ENCODE data around the gene FN3K. TPM values are rescaled to one million over a fixed set of nuclear protein-coding genes. Genes with fewer than 3 reads are reported as not detected.
"Not testable (repeated sequence)": the region's sequence is repeated elsewhere in the genome, so short reads cannot be mapped to it uniquely, and the experiment has no call there.

The FN3K gene
- total RNA-seq, 1 donor, result 2.9 TPM

DNA sequence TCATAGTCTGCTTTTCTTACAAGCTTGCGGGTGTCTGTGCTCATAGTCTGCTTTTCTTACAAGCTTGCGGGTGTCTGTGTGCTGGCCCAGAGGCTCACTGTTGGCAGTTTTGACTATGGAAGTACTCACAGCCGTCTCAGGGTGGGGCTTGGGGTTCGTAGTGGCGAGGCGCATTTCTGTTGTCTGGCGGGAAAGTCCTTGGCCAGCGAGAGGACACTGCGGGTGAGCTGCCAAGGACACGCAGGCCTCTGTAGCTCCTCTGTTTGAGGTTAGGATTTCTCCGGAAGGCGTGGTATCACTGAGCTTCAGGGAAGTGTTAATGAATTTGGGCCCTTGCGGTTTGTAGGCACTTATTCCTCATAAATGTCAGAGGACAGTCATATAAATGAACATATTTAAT lies 30.0 kb downstream of the FN3K start:
- H3K4me2 ChIP-seq (ENCODE audit: insufficient read depth, low read length), result no peak overlapping the region
- no peaks in the 10 kb centered on the region for H4K20me1 ChIP-seq (ENCODE audit: insufficient read depth, low read length)
- no peak overlapping the region for H2AFZ ChIP-seq (ENCODE audit: low read length)
- peaks cover 14% of the 10 kb centered on the region for H3K79me2 ChIP-seq (ENCODE audit: insufficient read depth, low read length)
- no peak for DNase-seq (ENCODE audit: insufficient read length, low spot score, missing footprints)
- no peaks in the 10 kb centered on the region for H3K4me1 ChIP-seq (ENCODE audit: insufficient read depth, low read length)
- TF ChIP-seq, protein P1, sequence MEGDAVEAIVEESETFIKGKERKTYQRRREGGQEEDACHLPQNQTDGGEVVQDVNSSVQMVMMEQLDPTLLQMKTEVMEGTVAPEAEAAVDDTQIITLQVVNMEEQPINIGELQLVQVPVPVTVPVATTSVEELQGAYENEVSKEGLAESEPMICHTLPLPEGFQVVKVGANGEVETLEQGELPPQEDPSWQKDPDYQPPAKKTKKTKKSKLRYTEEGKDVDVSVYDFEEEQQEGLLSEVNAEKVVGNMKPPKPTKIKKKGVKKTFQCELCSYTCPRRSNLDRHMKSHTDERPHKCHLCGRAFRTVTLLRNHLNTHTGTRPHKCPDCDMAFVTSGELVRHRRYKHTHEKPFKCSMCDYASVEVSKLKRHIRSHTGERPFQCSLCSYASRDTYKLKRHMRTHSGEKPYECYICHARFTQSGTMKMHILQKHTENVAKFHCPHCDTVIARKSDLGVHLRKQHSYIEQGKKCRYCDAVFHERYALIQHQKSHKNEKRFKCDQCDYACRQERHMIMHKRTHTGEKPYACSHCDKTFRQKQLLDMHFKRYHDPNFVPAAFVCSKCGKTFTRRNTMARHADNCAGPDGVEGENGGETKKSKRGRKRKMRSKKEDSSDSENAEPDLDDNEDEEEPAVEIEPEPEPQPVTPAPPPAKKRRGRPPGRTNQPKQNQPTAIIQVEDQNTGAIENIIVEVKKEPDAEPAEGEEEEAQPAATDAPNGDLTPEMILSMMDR (IDR thresholded peaks at IDR 0.05; ENCODE audit: extremely low read depth, low read depth, low read length), result no peak
- no peak overlapping the region for H3K4me3 ChIP-seq (ENCODE audit: insufficient read depth, low read length)
- H3K27ac ChIP-seq (ENCODE audit: low read depth, low read length), result no peak overlapping the region
- H3K27me3 ChIP-seq (ENCODE audit: insufficient read depth, low read length), result no peaks in the 10 kb centered on the region
- H3K36me3 ChIP-seq (ENCODE audit: insufficient read depth, low read length), result peaks cover 32% of the 10 kb centered on the region
- no peaks in the 10 kb centered on the region for H3K9me3 ChIP-seq (ENCODE audit: low read depth, low read length)

GRCh38 chr17:82767041-82767754 lies 31.8 kb downstream of the FN3K start:
- H3K27ac ChIP-seq (ENCODE audit: low read depth, low read length), result no peak overlapping the region
- H2AFZ ChIP-seq (ENCODE audit: low read length), result no peak overlapping the region
- no peak overlapping the region for H3K4me3 ChIP-seq (ENCODE audit: insufficient read depth, low read length)
- H3K9me3 ChIP-seq (ENCODE audit: low read depth, low read length), result no peaks in the 10 kb centered on the region
- peaks cover 28% of the 10 kb centered on the region for H3K36me3 ChIP-seq (ENCODE audit: insufficient read depth, low read length)
- TF ChIP-seq, protein P1 (IDR thresholded peaks at IDR 0.05; ENCODE audit: extremely low read depth, low read depth, low read length), result peak; percentile 67
- H3K4me1 ChIP-seq (ENCODE audit: insufficient read depth, low read length), result no peaks in the 10 kb centered on the region
- no peaks in the 10 kb centered on the region for H4K20me1 ChIP-seq (ENCODE audit: insufficient read depth, low read length)
- H3K4me2 ChIP-seq (ENCODE audit: insufficient read depth, low read length), result no peak overlapping the region
- no peaks in the 10 kb centered on the region for H3K27me3 ChIP-seq (ENCODE audit: insufficient read depth, low read length)
- H3K79me2 ChIP-seq (ENCODE audit: insufficient read depth, low read length), result peaks cover 8% of the 10 kb centered on the region
- peak; percentile 85 for DNase-seq (ENCODE audit: insufficient read length, low spot score, missing footprints)

DNA sequence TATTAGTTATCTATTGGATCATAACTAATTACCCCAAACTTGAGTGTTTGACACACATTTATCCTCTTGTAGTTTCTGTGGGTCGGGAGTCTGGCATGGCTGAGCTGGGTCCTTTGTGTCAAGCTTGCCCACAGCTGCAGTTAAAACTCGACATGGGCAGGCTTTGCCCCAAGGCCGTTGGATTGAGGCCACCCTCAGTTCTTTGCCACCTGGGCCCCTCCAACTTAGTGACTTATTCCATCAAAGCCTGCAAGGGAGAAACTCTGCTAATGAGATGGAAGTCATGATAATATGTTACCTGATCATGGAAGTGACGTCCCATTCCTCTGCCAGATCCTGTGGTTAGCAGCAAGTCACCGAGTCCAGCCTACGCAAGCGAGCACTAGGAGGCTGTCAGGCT lies 33.6 kb downstream of the FN3K start:
- H4K20me1 ChIP-seq (ENCODE audit: insufficient read depth, low read length), result no peaks in the 10 kb centered on the region
- peaks cover 26% of the 10 kb centered on the region for H3K36me3 ChIP-seq (ENCODE audit: insufficient read depth, low read length)
- H3K4me2 ChIP-seq (ENCODE audit: insufficient read depth, low read length), result no peak overlapping the region
- no peak overlapping the region for H3K27ac ChIP-seq (ENCODE audit: low read depth, low read length)
- H3K4me3 ChIP-seq (ENCODE audit: insufficient read depth, low read length), result no peak overlapping the region
- no peak for DNase-seq (ENCODE audit: insufficient read length, low spot score, missing footprints)
- no peaks in the 10 kb centered on the region for H3K27me3 ChIP-seq (ENCODE audit: insufficient read depth, low read length)
- TF ChIP-seq, protein P1 (IDR thresholded peaks at IDR 0.05; ENCODE audit: extremely low read depth, low read depth, low read length), result no peak
- H3K4me1 ChIP-seq (ENCODE audit: insufficient read depth, low read length), result no peaks in the 10 kb centered on the region
- H3K9me3 ChIP-seq (ENCODE audit: low read depth, low read length), result no peaks in the 10 kb centered on the region
- peaks cover 2% of the 10 kb centered on the region for H3K79me2 ChIP-seq (ENCODE audit: insufficient read depth, low read length)
- H2AFZ ChIP-seq (ENCODE audit: low read length), result no peak overlapping the region

DNA sequence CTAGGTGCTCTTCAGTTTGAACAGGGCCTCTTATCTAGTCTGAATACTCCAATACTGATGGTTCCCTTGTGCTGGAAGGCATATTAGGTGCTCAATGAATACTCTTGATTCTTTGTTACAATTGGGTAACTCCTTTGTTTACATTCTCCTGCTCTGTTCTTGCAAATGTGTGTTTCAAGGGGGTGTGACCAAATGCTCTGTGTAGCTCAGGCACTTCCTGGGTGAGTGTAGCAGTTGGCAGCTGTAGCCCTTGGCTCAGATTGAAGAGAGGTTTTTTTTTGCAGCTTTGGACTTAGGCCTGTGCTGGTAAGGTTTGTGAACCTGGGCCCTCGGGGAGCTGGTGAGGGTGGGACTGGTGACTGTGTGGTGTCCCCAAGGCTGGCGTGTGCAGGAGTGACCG lies 36.6 kb downstream of the FN3K start:
- Histone ChIP-seq H3K79me2 (ENCODE audit: insufficient read depth, low read length) (no peaks in the 10 kb centered on the region), H3K36me3 (ENCODE audit: insufficient read depth, low read length) (peaks cover 20% of the 10 kb centered on the region), H3K9me3 (ENCODE audit: low read depth, low read length) (no peaks in the 10 kb centered on the region), H2AFZ (ENCODE audit: low read length) (no peak overlapping the region), H3K27ac (ENCODE audit: low read depth, low read length) (no peak overlapping the region), H3K4me3 (ENCODE audit: insufficient read depth, low read length) (no peak overlapping the region), H3K27me3 (ENCODE audit: insufficient read depth, low read length) (no peaks in the 10 kb centered on the region), H3K4me2 (ENCODE audit: insufficient read depth, low read length) (no peak overlapping the region), H3K4me1 (ENCODE audit: insufficient read depth, low read length) (no peaks in the 10 kb centered on the region), H4K20me1 (ENCODE audit: insufficient read depth, low read length) (no peaks in the 10 kb centered on the region)
- TF ChIP-seq, protein P1 (IDR thresholded peaks at IDR 0.05; ENCODE audit: extremely low read depth, low read depth, low read length), result no peak
- peak; percentile 96 for DNase-seq (ENCODE audit: insufficient read length, low spot score, missing footprints)

DNA sequence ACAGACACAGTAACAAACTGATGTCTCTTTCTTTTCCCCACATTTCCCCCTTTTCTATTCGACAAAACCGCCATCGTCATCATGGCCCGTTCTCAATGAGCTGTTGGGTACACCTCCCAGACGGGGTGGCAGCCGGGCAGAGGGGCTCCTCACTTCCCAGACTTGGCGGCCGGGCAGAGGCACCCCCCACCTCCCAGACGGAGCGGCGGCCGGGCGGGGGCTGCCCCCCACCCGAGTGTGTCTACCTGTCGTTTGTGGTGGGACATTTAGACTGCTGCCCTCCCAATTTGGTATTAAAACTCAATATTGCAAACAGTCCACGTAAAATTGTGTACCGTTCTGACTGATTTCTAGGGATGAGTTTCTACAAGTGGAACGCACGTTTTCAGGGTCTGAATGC lies 39.0 kb downstream of the FN3K start:
- H3K4me2 ChIP-seq (ENCODE audit: insufficient read depth, low read length), result peak overlapping the region; percentile 74
- not testable (repeated sequence) for H3K36me3 ChIP-seq (ENCODE audit: insufficient read depth, low read length)

More for the DNA sequence above, 39.0 kb downstream of the FN3K start:
- not testable (repeated sequence) for H3K4me1 ChIP-seq (ENCODE audit: insufficient read depth, low read length); H4K20me1 ChIP-seq (ENCODE audit: insufficient read depth, low read length); DNase-seq (ENCODE audit: insufficient read length, low spot score, missing footprints); H3K27ac ChIP-seq (ENCODE audit: low read depth, low read length); H3K9me3 ChIP-seq (ENCODE audit: low read depth, low read length); H3K27me3 ChIP-seq (ENCODE audit: insufficient read depth, low read length); H3K79me2 ChIP-seq (ENCODE audit: insufficient read depth, low read length)
- peak overlapping the region; percentile 51 for H3K4me3 ChIP-seq (ENCODE audit: insufficient read depth, low read length)
- H2AFZ ChIP-seq (ENCODE audit: low read length), result peak overlapping the region; percentile 35

Data from osteoblast (primary cell).